IPS-NIHi7 (cell line): ENCODE measurements around the gene POU2F1.
A peak's percentile ranks its signal among the peaks of the same experiment; 100 is the strongest.

Source experiments
- DNase-seq: peaks from one replicate; pipeline ENCODE4 v3.0.0; 2012; ENCODE audit warnings: mixed read lengths; ENCODE audit errors: extremely low spot score

The POU2F1 gene

GRCh38 chr1:167272369-167272957 is 51.8 kb downstream of the POU2F1 start:
- no peak for DNase-seq

DNA sequence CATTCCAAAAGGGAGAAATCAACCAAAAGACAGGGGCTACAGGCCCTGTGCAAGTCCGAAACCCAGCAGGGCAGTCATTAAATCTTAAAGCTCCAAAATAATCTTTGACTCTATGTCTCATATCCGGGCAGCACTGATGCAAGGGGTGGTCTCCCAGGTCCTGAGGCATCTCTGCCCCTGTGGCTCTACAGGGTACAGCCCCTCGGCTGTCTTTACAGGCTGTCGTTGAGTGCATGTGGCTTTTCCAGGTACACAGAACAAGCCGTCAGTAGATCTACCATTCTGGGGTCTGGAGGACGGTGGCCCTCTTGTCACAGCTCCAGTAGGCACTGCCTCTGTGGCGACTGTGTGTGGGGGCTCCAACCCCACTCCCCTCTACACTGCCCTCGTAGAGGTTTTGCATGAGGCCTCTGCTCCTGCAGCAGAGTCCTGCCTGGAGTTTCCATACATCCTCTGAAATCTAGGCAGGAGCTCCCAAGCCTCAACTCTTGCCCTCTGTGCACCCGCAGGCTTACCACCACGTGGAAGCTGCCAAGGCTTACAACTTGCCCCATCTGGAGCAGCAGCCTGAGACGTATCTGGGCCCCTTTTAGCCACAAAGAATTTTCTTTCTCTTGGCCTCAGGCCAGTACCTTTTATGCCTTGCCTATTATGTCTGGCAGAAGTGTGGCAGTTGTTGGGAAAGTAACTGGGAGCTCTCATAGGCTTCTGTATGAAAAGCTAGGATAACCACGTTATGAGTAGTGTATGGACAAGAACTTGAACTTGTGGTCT is 52.5 kb downstream of the POU2F1 start:
- DNase-seq, result no peak

GRCh38 chr1:167274061-167274460 is 53.4 kb downstream of the POU2F1 start:
- DNase-seq, result no peak

GRCh38 chr1:167276969-167277368 is 56.3 kb downstream of the POU2F1 start:
- DNase-seq, result no peak

GRCh38 chr1:167278497-167278896 is 57.8 kb downstream of the POU2F1 start:
- no peak for DNase-seq

- no peak for DNase-seq
These were observed 60.2 kb downstream of the POU2F1 start for GRCh38 chr1:167280912-167281311.

DNA sequence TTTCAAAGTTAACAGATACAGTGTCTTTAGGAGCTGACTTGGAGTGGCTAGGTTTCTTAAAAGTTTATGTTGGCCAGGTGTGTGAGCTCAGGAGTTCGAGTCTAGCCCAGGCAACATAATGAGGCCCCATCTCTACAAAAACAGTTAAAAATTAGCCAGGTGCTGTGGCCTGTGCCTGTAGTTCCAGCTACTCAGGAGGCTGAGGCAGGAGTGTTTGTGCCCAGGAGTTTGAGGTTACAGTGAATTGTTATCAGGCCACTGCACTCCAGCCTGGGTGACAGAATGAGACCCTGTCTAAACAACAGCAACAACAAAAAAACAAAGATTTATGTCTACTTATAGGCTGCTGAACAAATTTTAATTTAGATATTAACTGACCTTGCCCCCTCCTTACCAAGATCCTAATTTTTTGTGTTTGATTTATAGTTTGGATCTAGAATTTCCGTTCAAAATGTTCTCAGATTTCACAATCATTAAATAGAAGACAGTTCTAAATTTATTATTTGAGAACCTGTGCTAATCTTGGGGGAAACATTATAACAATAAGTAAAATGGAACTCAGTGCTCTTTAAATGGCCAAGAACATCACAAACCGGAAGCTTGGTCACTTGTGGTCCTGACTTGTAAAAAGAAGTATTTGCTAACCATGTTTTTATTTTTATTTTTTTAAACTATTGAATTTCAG is 67.8 kb downstream of the POU2F1 start:
- DNase-seq, result no peak

DNA sequence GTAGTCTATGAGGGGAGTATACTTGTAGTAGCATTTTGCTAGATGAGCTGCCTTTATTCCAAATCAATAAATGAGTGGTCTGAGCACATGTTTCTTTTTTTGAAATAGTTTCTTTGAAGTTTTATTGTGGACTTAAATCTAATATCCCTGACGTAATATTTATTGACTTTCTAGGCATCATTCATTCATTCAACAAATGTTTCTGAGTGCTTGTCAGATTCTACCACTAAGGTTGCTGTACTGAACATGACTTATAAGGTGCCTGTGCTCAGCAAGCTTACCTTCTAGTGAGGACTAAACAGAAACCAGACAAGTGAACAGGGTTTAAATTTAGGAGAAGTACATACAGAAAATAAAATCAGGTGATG is 68.4 kb downstream of the POU2F1 start:
- no peak for DNase-seq

- no peak for DNase-seq
These were observed 69.3 kb downstream of the POU2F1 start for GRCh38 chr1:167289966-167290365.

- no peak for DNase-seq
These were observed 71.0 kb downstream of the POU2F1 start for GRCh38 chr1:167291539-167292185.

DNA sequence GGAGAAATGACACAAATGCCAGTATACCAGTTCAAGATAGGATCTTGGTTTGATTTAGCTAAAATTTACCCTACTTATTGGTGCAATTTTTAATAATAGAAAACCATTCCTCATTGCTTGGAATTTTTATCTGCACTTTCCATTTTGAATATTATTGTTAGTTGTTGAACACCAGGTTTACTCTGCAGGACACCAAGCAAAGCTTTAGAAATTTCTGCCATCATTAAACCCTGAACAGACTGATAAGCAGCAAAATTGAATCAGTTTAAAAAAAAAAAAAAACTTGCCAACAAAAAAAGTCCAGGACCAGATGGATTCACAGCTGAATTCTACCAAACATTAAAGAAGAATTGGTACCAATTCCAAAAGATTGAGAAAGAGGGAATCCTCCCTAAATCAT is 71.5 kb downstream of the POU2F1 start:
- no peak for DNase-seq

- DNase-seq, result no peak
These were observed 72.4 kb downstream of the POU2F1 start for GRCh38 chr1:167293057-167293456.

GRCh38 chr1:167294528-167294927 is 73.8 kb downstream of the POU2F1 start:
- DNase-seq, result no peak

- DNase-seq, result no peak
These were observed 76.8 kb downstream of the POU2F1 start for GRCh38 chr1:167297222-167298214.

- no peak for DNase-seq
These were observed 77.6 kb downstream of the POU2F1 start for GRCh38 chr1:167298325-167298724.

GRCh38 chr1:167301355-167301754 is 80.7 kb downstream of the POU2F1 start:
- peak; percentile 21 for DNase-seq

GRCh38 chr1:167304165-167304564 is 83.5 kb downstream of the POU2F1 start:
- DNase-seq, result no peak

DNA sequence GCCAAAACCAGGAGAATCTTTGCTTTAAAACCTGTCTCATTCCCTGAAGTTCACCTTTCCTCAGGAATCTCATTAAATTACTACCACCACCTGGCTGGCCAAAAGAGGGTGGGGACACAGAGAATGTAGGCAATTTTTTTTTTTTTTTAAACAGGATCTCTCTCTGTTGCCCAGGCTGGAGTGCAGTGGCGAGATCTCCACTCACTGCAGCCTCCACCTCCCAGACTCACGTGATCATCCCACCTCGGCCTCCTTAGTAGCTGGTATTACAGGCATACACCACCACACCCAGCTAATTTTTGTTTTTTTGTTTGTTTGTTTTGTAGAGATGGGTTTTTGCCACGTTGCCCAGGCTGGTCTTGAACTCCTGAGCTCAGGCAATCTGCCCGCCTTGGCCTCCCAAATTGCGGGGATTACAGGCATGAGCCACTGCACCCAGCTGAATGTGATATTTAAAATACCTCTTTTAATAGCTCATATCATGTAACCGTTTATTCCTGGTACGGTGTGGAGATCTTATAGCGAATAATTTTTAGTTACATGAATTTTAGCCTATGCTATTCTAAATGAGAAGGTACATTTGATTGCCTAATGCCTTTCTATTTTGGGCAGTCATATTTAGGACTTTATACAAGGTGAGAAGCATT is 84.5 kb downstream of the POU2F1 start:
- DNase-seq, result no peak

GRCh38 chr1:167305706-167306277 is 85.1 kb downstream of the POU2F1 start:
- DNase-seq, result no peak

- DNase-seq, result no peak
These were observed 90.0 kb downstream of the POU2F1 start for GRCh38 chr1:167310732-167311131.
